HepG2 (cell line): ENCODE measurements around the gene NFKBIZ.

ENCODE experiments used
- CTCF ChIP-seq: sonication (generic); formaldehyde crosslinking; IDR thresholded peaks from 2 replicates; pipeline ENCODE4 v1.5.0; 2020; ENCODE audit warnings: mild to moderate bottlenecking, missing genetic modification reagents, moderate library complexity
- HNRNPH1 ChIP-seq: fragments of 200-400 bp; formaldehyde crosslinking; optimal IDR thresholded peaks from 2 replicates; pipeline ENCODE3; 2017; ENCODE audit warnings: mild to moderate bottlenecking, low read depth, low read length
- MAX ChIP-seq: IDR thresholded peaks from 2 replicates; pipeline ENCODE4 v1.6.1; 2012; ENCODE audit warnings: inconsistent platforms
- ZFP41 ChIP-seq: sonication (generic); formaldehyde crosslinking; IDR thresholded peaks from 2 replicates; pipeline ENCODE4 v1.4.0; 2020; ENCODE audit warnings: mild to moderate bottlenecking, missing genetic modification reagents, borderline replicate concordance
- ZNF143 ChIP-seq: sonication (generic); formaldehyde crosslinking; IDR thresholded peaks from 2 replicates; pipeline ENCODE4 v1.4.0; 2020; ENCODE audit warnings: missing genetic modification reagents
- TF ChIP-seq, protein P1 (sequence below): sonication (generic); formaldehyde crosslinking; IDR thresholded peaks from 2 replicates; pipeline ENCODE4 v1.8.0; 2023; ENCODE audit warnings: mild to moderate bottlenecking, missing genetic modification reagents

- TF ChIP-seq, protein P1, sequence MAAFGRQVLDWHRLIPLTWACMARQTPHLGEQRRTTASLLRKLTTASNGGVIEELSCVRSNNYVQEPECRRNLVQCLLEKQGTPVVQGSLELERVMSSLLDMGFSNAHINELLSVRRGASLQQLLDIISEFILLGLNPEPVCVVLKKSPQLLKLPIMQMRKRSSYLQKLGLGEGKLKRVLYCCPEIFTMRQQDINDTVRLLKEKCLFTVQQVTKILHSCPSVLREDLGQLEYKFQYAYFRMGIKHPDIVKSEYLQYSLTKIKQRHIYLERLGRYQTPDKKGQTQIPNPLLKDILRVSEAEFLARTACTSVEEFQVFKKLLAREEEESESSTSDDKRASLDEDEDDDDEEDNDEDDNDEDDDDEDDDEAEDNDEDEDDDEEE (CRISPR knock-in tag) = no peak
- TF ChIP-seq MAX (no peak), ZNF143 (CRISPR knock-in tag) (no peak), ZFP41 (no peak), HNRNPH1 (no peak), CTCF (CRISPR knock-in tag) (no peak)
These were observed 39.3 kb upstream of the NFKBIZ start for GRCh38 chr3:101810022-101810418.
